RWPE2 (cell line): ENCODE measurements around the gene SLC16A5.
A peak's percentile ranks its signal among the peaks of the same experiment; 100 is the strongest.
"Not testable (repeated sequence)": the region's sequence is repeated elsewhere in the genome, so short reads cannot be mapped to it uniquely, and the experiment has no call there.

ENCODE experiments used
- ATAC-seq: fragments of 200-7000 bp; cut with Tn5 transposase; 3 replicates; pipeline ENCODE4 v1.9.1; 2021; ENCODE audit warnings: low read depth
- DNase-seq: peaks from one replicate; pipeline ENCODE4 v3.0.0-alpha.2; 2020; ENCODE audit warnings: low spot score
- H3K27ac ChIP-seq: fragments of 450-650 bp; 2 replicates; pipeline ENCODE4 v1.5.1; 2017; ENCODE audit warnings: mild to moderate bottlenecking; ENCODE audit not compliant: poor library complexity, severe bottlenecking
- H3K27me3 ChIP-seq: fragments of 250-450 bp; sonication (Bioruptor Pico); 2 replicates; pipeline ENCODE4 v1.5.1; 2021; ENCODE audit warnings: mild to moderate bottlenecking, moderate library complexity; ENCODE audit not compliant: insufficient read depth, poor library complexity, severe bottlenecking
- H3K36me3 ChIP-seq: fragments of 250-450 bp; sonication (Bioruptor Pico); 2 replicates; pipeline ENCODE4 v1.5.1; 2020; ENCODE audit warnings: low read depth, mild to moderate bottlenecking, moderate library complexity
- H3K4me1 ChIP-seq: fragments of 250-450 bp; sonication (Bioruptor Pico); 2 replicates; pipeline ENCODE4 v1.5.1; 2021; ENCODE audit warnings: mild to moderate bottlenecking, moderate library complexity; ENCODE audit not compliant: insufficient read depth, poor library complexity, severe bottlenecking
- H3K4me3 ChIP-seq: fragments of 250-450 bp; sonication (Bioruptor Pico); 2 replicates; pipeline ENCODE4 v1.5.1; 2021; ENCODE audit warnings: mild to moderate bottlenecking, moderate library complexity; ENCODE audit not compliant: severe bottlenecking
- H3K9me3 ChIP-seq: fragments of 250-450 bp; sonication (Bioruptor Pico); 2 replicates; pipeline ENCODE4 v1.5.1; 2021; ENCODE audit warnings: mild to moderate bottlenecking, moderate library complexity; ENCODE audit not compliant: severe bottlenecking
- TF ChIP-seq, protein P1 (sequence below): fragments of 450-650 bp; IDR thresholded peaks from one replicate; pipeline ENCODE4 v1.5.1; 2017; ENCODE audit warnings: mild to moderate bottlenecking, moderate library complexity; ENCODE audit not compliant: poor library complexity, severe bottlenecking

The SLC16A5 gene

DNA sequence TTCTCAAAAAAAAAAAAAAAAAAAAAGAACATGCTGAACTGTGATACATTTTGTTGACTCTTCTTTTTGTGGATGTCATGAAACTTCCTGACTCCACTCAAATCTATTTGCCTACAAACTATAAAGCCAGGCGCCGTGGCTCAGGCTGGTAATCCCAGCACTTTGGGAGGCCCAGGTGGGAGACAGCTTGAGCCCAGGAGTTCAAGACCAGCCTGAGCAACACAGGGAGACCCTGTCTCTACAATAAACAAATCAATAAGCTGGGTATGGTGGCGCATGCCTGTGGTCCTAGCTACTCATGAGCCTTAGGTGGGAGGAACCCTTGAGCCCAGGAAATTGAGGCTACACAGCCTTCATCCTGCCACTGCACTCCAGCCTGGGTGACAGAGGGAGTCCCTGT is 45.2 kb downstream of the SLC16A5 start:
- Histone ChIP-seq H3K4me3 (no peak overlapping the region), H3K4me1 (peaks cover 4% of the 10 kb centered on the region), H3K9me3 (no peaks in the 10 kb centered on the region), H3K36me3 (peaks cover 53% of the 10 kb centered on the region), H3K27me3 (no peaks in the 10 kb centered on the region), H3K27ac (peak overlapping the region; percentile 87)
- ATAC-seq (no peak), DNase-seq (no peak)
- TF ChIP-seq, protein P1, sequence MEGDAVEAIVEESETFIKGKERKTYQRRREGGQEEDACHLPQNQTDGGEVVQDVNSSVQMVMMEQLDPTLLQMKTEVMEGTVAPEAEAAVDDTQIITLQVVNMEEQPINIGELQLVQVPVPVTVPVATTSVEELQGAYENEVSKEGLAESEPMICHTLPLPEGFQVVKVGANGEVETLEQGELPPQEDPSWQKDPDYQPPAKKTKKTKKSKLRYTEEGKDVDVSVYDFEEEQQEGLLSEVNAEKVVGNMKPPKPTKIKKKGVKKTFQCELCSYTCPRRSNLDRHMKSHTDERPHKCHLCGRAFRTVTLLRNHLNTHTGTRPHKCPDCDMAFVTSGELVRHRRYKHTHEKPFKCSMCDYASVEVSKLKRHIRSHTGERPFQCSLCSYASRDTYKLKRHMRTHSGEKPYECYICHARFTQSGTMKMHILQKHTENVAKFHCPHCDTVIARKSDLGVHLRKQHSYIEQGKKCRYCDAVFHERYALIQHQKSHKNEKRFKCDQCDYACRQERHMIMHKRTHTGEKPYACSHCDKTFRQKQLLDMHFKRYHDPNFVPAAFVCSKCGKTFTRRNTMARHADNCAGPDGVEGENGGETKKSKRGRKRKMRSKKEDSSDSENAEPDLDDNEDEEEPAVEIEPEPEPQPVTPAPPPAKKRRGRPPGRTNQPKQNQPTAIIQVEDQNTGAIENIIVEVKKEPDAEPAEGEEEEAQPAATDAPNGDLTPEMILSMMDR: no peak

- Histone ChIP-seq H3K36me3 (peaks cover 61% of the 10 kb centered on the region), H3K27ac (peak overlapping the region; percentile 87)
- H3K9me3 ChIP-seq, H3K4me1 ChIP-seq, ATAC-seq, DNase-seq, H3K4me3 ChIP-seq, H3K27me3 ChIP-seq: not testable (repeated sequence)
Observed at GRCh38 chr17:75133607-75134347, 46.0 kb downstream of the SLC16A5 start.

- DNase-seq (no peak), ATAC-seq (no peak)
- peaks cover 65% of the 10 kb centered on the region for H3K36me3 ChIP-seq
- no peak overlapping the region for H3K4me3 ChIP-seq
- peak overlapping the region; percentile 87 for H3K27ac ChIP-seq
- H3K27me3 ChIP-seq: no peaks in the 10 kb centered on the region
- H3K9me3 ChIP-seq: no peaks in the 10 kb centered on the region
- TF ChIP-seq, protein P1: no peak
- peaks cover 7% of the 10 kb centered on the region for H3K4me1 ChIP-seq
Observed at GRCh38 chr17:75135452-75135851, 47.7 kb downstream of the SLC16A5 start.

DNA sequence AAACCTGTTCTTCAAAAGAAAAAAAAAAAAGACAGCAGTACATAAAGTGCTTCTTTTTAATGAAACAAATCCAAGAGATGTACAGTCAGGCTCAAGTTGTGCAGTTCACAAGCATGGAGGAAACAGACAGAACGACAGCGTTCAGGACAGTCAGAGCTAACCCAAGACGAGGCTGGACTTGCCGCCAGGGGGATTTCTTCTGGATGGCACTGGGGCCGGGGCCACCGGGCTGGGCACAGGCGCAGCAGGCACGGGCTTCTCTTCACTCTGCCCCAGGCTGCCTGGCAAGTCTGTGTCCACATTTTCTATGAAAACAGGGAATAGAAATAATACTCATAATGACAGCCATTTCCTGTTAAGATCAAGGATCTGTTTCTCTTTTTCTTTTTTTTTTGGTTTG is 48.2 kb downstream of the SLC16A5 start:
- Histone ChIP-seq H3K4me3 (no peak overlapping the region), H3K9me3 (no peaks in the 10 kb centered on the region), H3K27ac (peak overlapping the region; percentile 87), H3K4me1 (peaks cover 7% of the 10 kb centered on the region), H3K36me3 (peaks cover 67% of the 10 kb centered on the region), H3K27me3 (no peaks in the 10 kb centered on the region)
- TF ChIP-seq, protein P1: no peak
- no peak for ATAC-seq
- DNase-seq: no peak

DNA sequence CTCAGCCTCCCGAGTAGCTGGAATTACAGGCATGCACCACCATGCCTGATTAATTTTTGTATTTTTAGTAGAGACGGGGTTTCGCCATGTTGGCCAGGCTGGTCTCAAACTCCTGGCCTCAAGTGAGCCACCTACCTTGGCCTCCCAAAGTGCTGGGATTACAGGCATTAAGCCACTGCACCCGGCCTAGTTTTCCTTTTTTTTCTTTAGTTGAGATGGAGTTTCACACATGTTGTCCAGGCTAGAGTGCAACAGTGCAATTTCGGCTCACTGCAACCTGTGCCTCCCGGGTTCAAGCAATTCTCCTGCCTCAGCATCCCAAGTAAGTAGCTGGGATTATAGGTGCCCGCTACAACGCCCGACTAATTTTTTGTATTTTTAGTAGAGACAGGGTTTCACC is 50.0 kb downstream of the SLC16A5 start:
- not testable (repeated sequence) for ATAC-seq, H3K4me3 ChIP-seq, H3K9me3 ChIP-seq, H3K27ac ChIP-seq, DNase-seq, H3K27me3 ChIP-seq, H3K4me1 ChIP-seq
- H3K36me3 ChIP-seq: peaks cover 77% of the 10 kb centered on the region

GRCh38 chr17:75138519-75138918 is 50.8 kb downstream of the SLC16A5 start:
- ATAC-seq (no peak), DNase-seq (no peak)
- Histone ChIP-seq H3K4me1 (peaks cover 3% of the 10 kb centered on the region), H3K9me3 (no peaks in the 10 kb centered on the region), H3K36me3 (peaks cover 84% of the 10 kb centered on the region), H3K4me3 (no peak overlapping the region), H3K27me3 (no peaks in the 10 kb centered on the region), H3K27ac (no peak overlapping the region)
- TF ChIP-seq, protein P1: no peak
